ENCODE data around the gene VSIG10. TPM values are rescaled to one million over a fixed set of nuclear protein-coding genes. Genes with fewer than 3 reads are reported as not detected.

The VSIG10 gene
- total and polyA plus RNA-seq, 2 donors (not counting 1 experiment from before 2014, with no cell fraction given): 9.1 to 31.7 TPM

- Histone ChIP-seq H3K4me1 (ENCODE audit: control insufficient read depth, extremely low read depth, insufficient read depth, low read length) (peaks cover 6% of the 10 kb centered on the region), H3K36me3 (ENCODE audit: control insufficient read depth, insufficient read depth, low read length) (peaks cover 24% of the 10 kb centered on the region), H2AFZ (ENCODE audit: low read length) (no peak overlapping the region), H3K4me3 (replicated peaks in 1 of 4; ENCODE audit: control extremely low read depth in 1 of 4, insufficient read depth in 1 of 4, low read depth in 3 of 4, low read length in 4 of 4) (no peak overlapping the region), H3K79me2 (ENCODE audit: control insufficient read depth, insufficient read depth, low read length) (no peaks in the 10 kb centered on the region), H3K9ac (ENCODE audit: insufficient read depth, low read length) (no peak overlapping the region), H4K20me1 (ENCODE audit: control insufficient read depth, extremely low read depth, insufficient read depth, low read length) (no peaks in the 10 kb centered on the region), H3K4me2 (ENCODE audit: extremely low read depth, insufficient read depth, low read length) (no peak overlapping the region), H3K9me3 (ENCODE audit: control insufficient read depth, insufficient read depth, low read depth, low read length) (no peaks in the 10 kb centered on the region), H3K27me3 (ENCODE audit: control insufficient read depth, insufficient read depth, low read length) (no peaks in the 10 kb centered on the region), H3K27ac (ENCODE audit: insufficient read depth, low read length) (no peak overlapping the region)
- DNase-seq (ENCODE audit: low read depth in 2 of 2): no peak
- no peak for TF ChIP-seq EZH2 (IDR thresholded peaks at IDR 0.05; ENCODE audit: low read length, missing control alignments)
- no peak for TF ChIP-seq CTCF (conservative IDR thresholded peaks at IDR 0.05 in 1 of 2, IDR thresholded peaks at IDR 0.05 in 1 of 2; ENCODE audit: low read depth in 1 of 2, low read length in 2 of 2)
Observed at GRCh38 chr12:118032188-118032587, 71.6 kb downstream of the VSIG10 start.

- DNase-seq (ENCODE audit: low read depth in 2 of 2): no peak
Observed at GRCh38 chr12:118029166-118029565, 74.6 kb downstream of the VSIG10 start.

DNA sequence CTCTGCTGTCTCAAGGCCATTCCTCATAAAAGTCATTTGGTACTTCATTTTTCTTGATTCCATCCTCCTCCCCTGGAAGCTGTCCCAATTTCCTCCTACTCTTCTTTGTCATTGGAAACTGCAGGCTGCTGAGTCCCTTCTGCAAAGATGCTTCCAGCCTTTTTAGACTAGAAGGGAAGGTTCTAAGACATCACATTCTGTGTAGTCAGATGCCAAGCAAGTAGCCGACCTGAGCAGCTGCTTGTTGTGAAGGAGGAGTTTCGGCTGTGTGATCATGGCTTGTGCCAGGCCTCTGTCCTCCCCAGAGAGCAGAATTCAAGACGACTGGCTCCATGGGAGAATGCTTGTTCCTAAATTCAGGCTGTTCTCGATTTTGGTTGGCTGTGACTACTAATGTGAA lies 78.6 kb downstream of the VSIG10 start:
- Histone ChIP-seq H3K79me2 (ENCODE audit: control insufficient read depth, insufficient read depth, low read length) (no peaks in the 10 kb centered on the region), H3K27me3 (ENCODE audit: control insufficient read depth, insufficient read depth, low read length) (no peaks in the 10 kb centered on the region), H3K36me3 (ENCODE audit: control insufficient read depth, insufficient read depth, low read length) (peaks cover 10% of the 10 kb centered on the region), H3K9ac (ENCODE audit: insufficient read depth, low read length) (no peak overlapping the region), H3K4me2 (ENCODE audit: extremely low read depth, insufficient read depth, low read length) (no peak overlapping the region), H3K4me1 (ENCODE audit: control insufficient read depth, extremely low read depth, insufficient read depth, low read length) (no peaks in the 10 kb centered on the region), H2AFZ (ENCODE audit: low read length) (no peak overlapping the region), H3K9me3 (ENCODE audit: control insufficient read depth, insufficient read depth, low read depth, low read length) (no peaks in the 10 kb centered on the region), H3K4me3 (replicated peaks in 1 of 4; ENCODE audit: control extremely low read depth in 1 of 4, insufficient read depth in 1 of 4, low read depth in 3 of 4, low read length in 4 of 4) (no peak overlapping the region), H3K27ac (ENCODE audit: insufficient read depth, low read length) (no peak overlapping the region), H4K20me1 (ENCODE audit: control insufficient read depth, extremely low read depth, insufficient read depth, low read length) (no peaks in the 10 kb centered on the region)
- no peak for TF ChIP-seq CTCF (conservative IDR thresholded peaks at IDR 0.05 in 1 of 2, IDR thresholded peaks at IDR 0.05 in 1 of 2; ENCODE audit: low read depth in 1 of 2, low read length in 2 of 2)
- no peak for TF ChIP-seq EZH2 (IDR thresholded peaks at IDR 0.05; ENCODE audit: low read length, missing control alignments)
- DNase-seq (ENCODE audit: low read depth in 2 of 2): no peak

More at GRCh38 chr12:118029166-118029565, 74.6 kb downstream of the VSIG10 start:
- Histone ChIP-seq H3K27me3 (ENCODE audit: control insufficient read depth, insufficient read depth, low read length) (no peaks in the 10 kb centered on the region), H2AFZ (ENCODE audit: low read length) (no peak overlapping the region), H3K27ac (ENCODE audit: insufficient read depth, low read length) (no peak overlapping the region), H3K9ac (ENCODE audit: insufficient read depth, low read length) (no peak overlapping the region), H4K20me1 (ENCODE audit: control insufficient read depth, extremely low read depth, insufficient read depth, low read length) (no peaks in the 10 kb centered on the region), H3K36me3 (ENCODE audit: control insufficient read depth, insufficient read depth, low read length) (peaks cover 19% of the 10 kb centered on the region), H3K9me3 (ENCODE audit: control insufficient read depth, insufficient read depth, low read depth, low read length) (no peaks in the 10 kb centered on the region), H3K79me2 (ENCODE audit: control insufficient read depth, insufficient read depth, low read length) (no peaks in the 10 kb centered on the region), H3K4me1 (ENCODE audit: control insufficient read depth, extremely low read depth, insufficient read depth, low read length) (no peaks in the 10 kb centered on the region), H3K4me2 (ENCODE audit: extremely low read depth, insufficient read depth, low read length) (no peak overlapping the region), H3K4me3 (replicated peaks in 1 of 4; ENCODE audit: control extremely low read depth in 1 of 4, insufficient read depth in 1 of 4, low read depth in 3 of 4, low read length in 4 of 4) (no peak overlapping the region)
- TF ChIP-seq CTCF (conservative IDR thresholded peaks at IDR 0.05 in 1 of 2, IDR thresholded peaks at IDR 0.05 in 1 of 2; ENCODE audit: low read depth in 1 of 2, low read length in 2 of 2) (no peak), EZH2 (IDR thresholded peaks at IDR 0.05; ENCODE audit: low read length, missing control alignments) (no peak)
